ENCODE data around the gene EME1. TPM values are rescaled to one million over a fixed set of nuclear protein-coding genes. Genes with fewer than 3 reads are reported as not detected.
A peak's percentile ranks its signal among the peaks of the same experiment; 100 is the strongest.

EME1 gene
- polyA plus RNA-seq, 2 donors = 2.0 to 3.6 TPM

- Histone ChIP-seq H3K9me3 (ENCODE audit: control insufficient read depth in 2 of 2, insufficient read depth in 1 of 2, low read depth in 1 of 2, low read length in 1 of 2) (no peaks in the 10 kb centered on the region), H3K36me3 (ENCODE audit: control insufficient read depth in 2 of 2, insufficient read depth in 2 of 2, low read length in 1 of 2) (no peaks in the 10 kb centered on the region), H3K27ac (ENCODE audit: low read depth in 2 of 2, low read length in 1 of 2) (peak overlapping the region; percentile 57 to 81), H3K27me3 (ENCODE audit: control insufficient read depth in 1 of 2, insufficient read depth in 2 of 2, low read length in 2 of 2) (no peaks in the 10 kb centered on the region), H3K4me3 (ENCODE audit: low read depth in 1 of 2, low read length in 2 of 2) (no peak overlapping the region), H3K4me1 (ENCODE audit: control insufficient read depth in 2 of 2, insufficient read depth in 2 of 2, low read length in 1 of 2) (peaks cover 0 to 10% of the 10 kb centered on the region in 2 donors)
- WGBS, 2 donors = 55 to 61% methylated on average over 7 of the region's 7 CpGs
Measured at GRCh38 chr17:50428831-50429424, 55.9 kb downstream of the EME1 start.

GRCh38 chr17:50429793-50430192, 56.8 kb downstream of the EME1 start:
- Histone ChIP-seq H3K36me3 (ENCODE audit: control insufficient read depth in 2 of 2, insufficient read depth in 2 of 2, low read length in 1 of 2) (no peaks in the 10 kb centered on the region), H3K9me3 (ENCODE audit: control insufficient read depth in 2 of 2, insufficient read depth in 1 of 2, low read depth in 1 of 2, low read length in 1 of 2) (no peaks in the 10 kb centered on the region), H3K4me1 (ENCODE audit: control insufficient read depth in 2 of 2, insufficient read depth in 2 of 2, low read length in 1 of 2) (peaks cover 0 to 10% of the 10 kb centered on the region in 2 donors), H3K27me3 (ENCODE audit: control insufficient read depth in 1 of 2, insufficient read depth in 2 of 2, low read length in 2 of 2) (no peaks in the 10 kb centered on the region), H3K27ac (ENCODE audit: low read depth in 2 of 2, low read length in 1 of 2) (peak overlapping the region; percentile 33 to 38), H3K4me3 (ENCODE audit: low read depth in 1 of 2, low read length in 2 of 2) (no peak overlapping the region)
- WGBS, 2 donors = 67 to 82% methylated on average over 4 of the region's 4 CpGs

Other genes with a start within 250 kb of the EME1 start
- gene SAMD14, start 243.1 kb upstream of the EME1 start, polyA plus RNA-seq = under 1 TPM; 0.37 to 0.44 TPM
- gene PPP1R9B, start 222.6 kb upstream of the EME1 start, polyA plus RNA-seq = 10 to 100 TPM; 15.4 to 31.3 TPM
- gene SGCA, start 207.2 kb upstream of the EME1 start, polyA plus RNA-seq = 1 to 10 TPM; 7.1 to 10.0 TPM
- gene COL1A1, start 171.6 kb upstream of the EME1 start, polyA plus RNA-seq = 10 to 100 TPM; 11.8 to 12.8 TPM
- under 1 TPM; 0.08 to 0.27 TPM for gene TMEM92, start 98.8 kb upstream of the EME1 start, polyA plus RNA-seq
- gene XYLT2, start 27.1 kb upstream of the EME1 start, polyA plus RNA-seq = 10 to 100 TPM in 1 of 2 donors, 1 to 10 TPM in 1; 6.0 to 12.1 TPM
- gene MRPL27, start within 50 bp of the EME1 start, polyA plus RNA-seq = 100 to 1,000 TPM; 106 to 119 TPM
- gene LRRC59, start 24.3 kb downstream of the EME1 start, polyA plus RNA-seq = 10 to 100 TPM; 18.7 to 52.1 TPM
- gene ACSF2, start 53.0 kb downstream of the EME1 start, polyA plus RNA-seq = 10 to 100 TPM; 13.5 to 22.6 TPM
- gene CHAD, start 95.7 kb downstream of the EME1 start, polyA plus RNA-seq = under 1 TPM; 0.13 to 0.18 TPM
- gene RSAD1, start 105.6 kb downstream of the EME1 start, polyA plus RNA-seq = 10 to 100 TPM; 11.9 to 16.9 TPM
- under 1 TPM; 0.05 to 0.22 TPM for gene MYCBPAP, start 135.2 kb downstream of the EME1 start, polyA plus RNA-seq
- gene EPN3, start 159.5 kb downstream of the EME1 start, polyA plus RNA-seq = 10 to 100 TPM; 40.5 to 59.8 TPM
- gene SPATA20, start 173.9 kb downstream of the EME1 start, polyA plus RNA-seq = 10 to 100 TPM; 11.5 to 26.7 TPM
- gene CACNA1G, start 187.5 kb downstream of the EME1 start, polyA plus RNA-seq = under 1 TPM; 0.06 to 0.13 TPM

All from esophagus (tissue), 2 donors.